Stomach smooth muscle (tissue), 2 donors: ENCODE data around the gene CYP24A1.

ENCODE experiments used
- H3K27ac ChIP-seq: one replicate; pipeline ENCODE4 v1.7.0; 2013; ENCODE audit warnings: mild to moderate bottlenecking, low read length, inconsistent platforms
- H3K27me3 ChIP-seq, 2 donors: one replicate each; pipeline ENCODE4 v1.7.0; 2013; ENCODE audit warnings: low read length in 2 of 2; ENCODE audit not compliant: insufficient read depth in 2 of 2, control insufficient read depth in 1 of 2
- H3K36me3 ChIP-seq, 2 donors: one replicate each; pipeline ENCODE4 v1.7.0; 2013; ENCODE audit warnings: low read length in 2 of 2; ENCODE audit not compliant: control insufficient read depth in 2 of 2, insufficient read depth in 2 of 2
- H3K4me1 ChIP-seq: one replicate; pipeline ENCODE4 v1.7.0; 2013; ENCODE audit warnings: low read length; ENCODE audit not compliant: control insufficient read depth, insufficient read depth
- H3K4me3 ChIP-seq, 2 donors: one replicate each; pipeline ENCODE4 v1.7.0; 2013; ENCODE audit warnings: low read length in 2 of 2
- H3K9ac ChIP-seq, 2 donors: one replicate each; pipeline ENCODE4 v1.7.0; 2013; ENCODE audit warnings: low read length in 2 of 2, mild to moderate bottlenecking in 1 of 2
- H3K9me3 ChIP-seq, 2 donors: one replicate each; pipeline ENCODE4 v1.7.0; 2013; ENCODE audit warnings: low read length in 2 of 2; ENCODE audit not compliant: control insufficient read depth in 2 of 2
- donor health status: healthy.
- donor health status: Pancreatic carcinoma.

Gene CYP24A1

DNA sequence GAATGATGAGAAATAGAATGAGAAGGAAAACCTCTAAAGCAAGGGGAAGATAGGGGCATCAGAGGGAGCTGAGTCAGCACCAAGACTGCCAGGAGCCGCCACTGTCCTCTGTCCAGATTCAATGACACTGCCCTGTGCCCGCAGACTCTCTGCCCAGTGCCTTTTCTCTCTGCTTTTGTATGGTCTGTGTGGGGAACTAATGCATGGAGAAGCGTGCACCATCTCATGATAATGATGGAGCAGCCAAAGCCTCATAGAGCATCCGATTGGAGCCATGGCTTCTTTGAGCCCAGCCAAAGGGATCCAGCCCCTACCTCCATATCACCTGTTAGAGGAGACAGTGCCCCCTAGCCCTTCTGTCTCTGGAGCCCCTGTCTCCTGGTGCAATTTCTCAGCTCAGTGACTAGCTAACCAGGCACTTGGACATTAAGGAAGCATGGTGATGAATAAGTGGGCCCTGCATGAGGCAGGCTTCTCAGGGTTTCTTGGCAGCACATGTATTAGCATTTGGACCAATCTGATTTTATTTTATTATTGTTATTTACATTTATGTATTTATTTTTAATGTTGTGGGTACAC lies 27.6 kb upstream of the CYP24A1 start:
- Histone ChIP-seq H3K4me3 (no peak overlapping the region), H3K36me3 (no peaks in the 10 kb centered on the region), H3K4me1 (no peaks in the 10 kb centered on the region)

DNA sequence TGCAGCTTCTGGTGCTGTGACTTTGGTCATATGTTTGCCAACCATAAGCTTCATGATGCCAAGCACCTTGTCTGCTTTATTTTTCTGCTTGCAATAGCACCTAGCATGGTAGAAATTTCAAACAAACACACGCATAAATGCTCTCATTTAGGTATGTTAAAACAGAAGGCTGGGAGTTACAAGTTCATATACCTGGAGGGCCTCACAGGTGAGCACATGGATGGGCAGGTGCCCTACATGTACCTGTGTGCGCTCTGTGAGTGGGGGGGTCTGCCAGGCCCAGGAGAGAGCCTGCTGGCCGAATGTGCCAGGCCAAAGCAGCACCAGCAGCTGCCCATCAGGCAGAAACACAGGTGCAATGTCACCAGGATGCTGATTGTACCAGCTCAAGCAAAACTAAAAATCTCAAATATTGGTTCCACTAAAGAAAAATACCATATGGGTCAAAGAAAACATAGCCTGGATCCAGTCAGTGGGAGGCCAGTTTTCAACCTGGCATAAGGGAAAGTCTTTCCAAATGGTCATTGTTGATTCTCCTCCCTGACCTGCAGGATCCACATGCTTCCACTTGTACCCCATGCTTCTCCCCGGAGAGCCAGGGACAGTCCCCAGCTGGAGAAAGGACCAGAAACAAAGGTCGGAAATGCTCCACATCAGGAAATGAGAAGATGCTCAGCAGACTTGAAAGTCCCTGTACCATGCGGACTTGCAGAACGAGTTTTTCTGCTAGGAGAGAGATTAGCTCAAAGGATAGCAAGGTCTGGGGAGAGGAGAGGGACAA lies 26.9 kb upstream of the CYP24A1 start:
- Histone ChIP-seq H3K27me3 (peaks cover 0 to under 1% of the 10 kb centered on the region in 2 donors), H3K9me3 (no peaks in the 10 kb centered on the region), H3K27ac (no peak overlapping the region), H3K9ac (no peak overlapping the region), H3K4me1 (no peaks in the 10 kb centered on the region), H3K4me3 (no peak overlapping the region), H3K36me3 (no peaks in the 10 kb centered on the region)

More for the DNA sequence above, 27.6 kb upstream of the CYP24A1 start:
- H3K9ac ChIP-seq, result no peak overlapping the region
- H3K9me3 ChIP-seq, result no peaks in the 10 kb centered on the region
- no peaks in the 10 kb centered on the region for H3K27me3 ChIP-seq
- H3K27ac ChIP-seq, result no peak overlapping the region

DNA sequence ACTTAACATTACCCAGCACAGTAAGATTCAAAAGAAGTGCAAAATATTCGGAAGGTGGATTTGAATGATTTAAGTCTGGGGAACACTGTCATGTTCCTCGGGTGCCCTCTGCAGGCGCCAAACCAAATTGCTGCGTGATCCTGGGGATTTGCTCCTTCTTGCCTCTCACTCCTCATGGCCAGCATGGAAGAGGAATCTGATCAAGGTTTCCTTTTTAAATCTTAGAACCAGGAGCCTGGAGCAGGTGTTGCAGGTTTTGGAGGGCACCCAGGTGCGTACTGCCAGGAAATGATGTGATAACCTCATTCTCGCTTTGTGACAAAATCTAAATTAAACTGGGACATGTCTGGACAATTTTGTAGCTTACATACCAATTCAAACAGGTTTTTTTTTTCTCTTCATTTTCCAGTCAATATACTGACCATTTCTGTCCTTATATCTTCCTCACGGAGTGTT lies 26.0 kb upstream of the CYP24A1 start:
- Histone ChIP-seq H3K9ac (no peak overlapping the region), H3K27me3 (peaks cover 0 to 3% of the 10 kb centered on the region in 2 donors), H3K4me3 (no peak overlapping the region), H3K36me3 (no peaks in the 10 kb centered on the region), H3K9me3 (no peaks in the 10 kb centered on the region), H3K27ac (no peak overlapping the region), H3K4me1 (no peaks in the 10 kb centered on the region)

DNA sequence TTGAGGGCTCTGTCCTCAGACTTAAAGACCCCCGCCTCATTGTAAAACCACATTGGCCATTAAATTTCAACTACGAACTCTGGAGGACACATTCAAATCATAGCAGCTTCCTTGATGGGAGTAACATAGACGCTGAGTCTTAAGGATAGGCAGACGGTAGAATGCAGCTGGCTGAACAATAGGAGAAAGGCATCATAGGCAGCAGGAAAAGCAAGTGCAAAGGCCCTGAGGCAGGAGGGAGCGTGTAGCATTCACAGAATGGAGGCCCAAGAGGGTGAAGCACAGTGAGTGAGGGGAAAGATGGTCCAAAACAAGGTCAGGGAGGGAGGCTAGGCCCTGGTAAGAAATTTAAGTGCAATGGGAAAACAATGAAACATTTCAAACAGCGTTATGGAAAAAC lies 25.5 kb upstream of the CYP24A1 start:
- H3K9me3 ChIP-seq, result no peaks in the 10 kb centered on the region

DNA sequence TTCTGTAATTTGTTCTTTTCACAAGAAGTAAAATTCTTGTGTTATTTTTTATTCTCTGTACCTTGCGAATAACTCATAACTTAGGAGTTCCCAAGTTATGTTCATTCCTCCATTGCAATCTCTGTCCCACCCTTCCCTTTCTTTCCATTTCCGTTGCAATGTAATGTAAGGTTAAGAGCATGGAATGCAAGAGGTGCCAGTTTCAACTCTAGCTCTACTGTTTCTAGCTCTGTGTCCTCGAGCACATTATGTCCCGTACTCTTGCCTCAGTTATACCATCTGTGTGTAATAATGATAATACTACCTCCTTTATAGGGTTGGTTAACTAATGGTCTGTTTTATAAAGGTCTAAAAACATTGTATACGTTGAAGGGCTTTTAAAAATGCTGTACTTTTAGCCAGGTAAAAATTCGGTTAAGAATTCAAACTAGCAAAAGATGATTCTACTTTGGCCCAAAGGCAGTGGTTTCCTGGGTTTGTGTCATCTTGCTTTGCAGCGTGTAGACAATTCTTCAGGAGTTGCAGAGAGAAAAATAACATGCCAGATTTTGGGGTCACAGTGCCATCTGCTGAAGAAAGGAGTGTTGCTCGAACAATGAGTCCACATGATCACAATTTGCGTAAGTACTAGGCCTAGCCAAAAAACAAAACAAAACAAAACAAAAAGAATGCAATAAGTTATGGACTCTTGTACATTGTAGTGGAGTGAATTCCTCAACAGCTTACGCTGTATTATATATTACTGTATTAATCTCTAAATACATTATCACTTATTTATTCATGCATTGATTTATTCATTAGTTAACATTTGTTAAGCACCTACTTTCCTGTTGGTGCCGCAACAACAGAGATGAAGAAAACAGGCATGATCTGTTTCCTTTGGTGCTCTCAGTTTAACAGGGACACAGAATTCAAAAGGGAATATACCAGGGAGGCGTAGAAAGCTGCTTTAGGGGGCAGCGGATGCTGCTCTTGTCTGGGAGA lies 24.1 kb upstream of the CYP24A1 start:
- Histone ChIP-seq H3K9me3 (no peaks in the 10 kb centered on the region), H3K4me3 (no peak overlapping the region), H3K9ac (no peak overlapping the region), H3K4me1 (no peaks in the 10 kb centered on the region), H3K36me3 (no peaks in the 10 kb centered on the region), H3K27me3 (peaks cover 0 to 3% of the 10 kb centered on the region in 2 donors), H3K27ac (no peak overlapping the region)

More for the DNA sequence above, 25.5 kb upstream of the CYP24A1 start:
- Histone ChIP-seq H3K9ac (no peak overlapping the region), H3K27ac (no peak overlapping the region), H3K27me3 (peaks cover 0 to 3% of the 10 kb centered on the region in 2 donors), H3K36me3 (no peaks in the 10 kb centered on the region), H3K4me1 (no peaks in the 10 kb centered on the region), H3K4me3 (no peak overlapping the region)

DNA sequence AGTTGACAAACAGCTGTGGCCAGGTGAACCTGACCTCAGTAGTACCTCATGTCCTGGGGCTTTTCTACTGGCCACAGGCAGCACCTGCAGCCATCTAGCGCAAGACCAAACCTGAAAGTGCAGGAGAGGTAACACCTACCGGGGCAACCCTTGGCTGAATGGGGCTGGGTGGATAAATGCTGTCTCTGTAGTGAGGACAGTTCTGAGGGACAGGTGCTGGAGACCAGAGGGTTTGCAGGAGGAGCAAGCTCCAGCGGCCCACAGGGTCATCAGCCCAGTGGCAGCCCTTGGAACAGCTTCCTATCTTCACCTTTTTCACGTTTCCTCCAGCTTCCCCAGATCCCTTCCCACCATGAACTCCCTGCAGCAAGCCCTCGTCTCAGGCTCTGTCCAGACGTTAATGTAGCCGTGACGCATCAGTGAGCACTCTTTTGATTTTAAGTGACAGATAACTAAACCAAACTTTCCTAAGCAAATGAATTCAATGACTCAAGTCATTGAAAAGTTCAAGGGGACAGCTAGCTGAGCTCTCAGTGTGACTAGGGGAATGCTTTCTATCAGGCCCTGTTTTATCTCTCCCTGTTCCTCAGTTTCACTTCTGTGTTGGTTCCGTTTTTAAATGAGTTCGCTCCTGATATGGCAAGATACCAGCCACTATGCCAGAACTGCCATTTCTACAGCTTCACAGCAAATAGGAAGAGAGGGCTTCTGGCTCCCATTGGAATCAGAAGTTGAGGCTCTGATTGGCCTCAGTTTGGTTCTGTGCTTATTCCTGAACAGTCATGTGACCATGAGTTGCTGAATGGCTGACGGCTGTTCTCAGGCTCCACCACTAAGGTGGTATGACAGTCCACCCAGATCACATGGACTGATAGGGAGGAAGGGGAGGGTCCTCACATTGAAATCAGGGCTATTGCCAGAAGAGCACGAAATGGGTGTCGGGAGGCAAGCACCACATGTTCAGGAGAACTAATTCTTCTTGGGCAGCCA lies 22.0 kb upstream of the CYP24A1 start:
- Histone ChIP-seq H3K9me3 (no peaks in the 10 kb centered on the region), H3K4me3 (no peak overlapping the region), H3K4me1 (no peaks in the 10 kb centered on the region), H3K36me3 (no peaks in the 10 kb centered on the region), H3K27me3 (peaks cover 0 to 3% of the 10 kb centered on the region in 2 donors), H3K27ac (no peak overlapping the region), H3K9ac (no peak overlapping the region)

DNA sequence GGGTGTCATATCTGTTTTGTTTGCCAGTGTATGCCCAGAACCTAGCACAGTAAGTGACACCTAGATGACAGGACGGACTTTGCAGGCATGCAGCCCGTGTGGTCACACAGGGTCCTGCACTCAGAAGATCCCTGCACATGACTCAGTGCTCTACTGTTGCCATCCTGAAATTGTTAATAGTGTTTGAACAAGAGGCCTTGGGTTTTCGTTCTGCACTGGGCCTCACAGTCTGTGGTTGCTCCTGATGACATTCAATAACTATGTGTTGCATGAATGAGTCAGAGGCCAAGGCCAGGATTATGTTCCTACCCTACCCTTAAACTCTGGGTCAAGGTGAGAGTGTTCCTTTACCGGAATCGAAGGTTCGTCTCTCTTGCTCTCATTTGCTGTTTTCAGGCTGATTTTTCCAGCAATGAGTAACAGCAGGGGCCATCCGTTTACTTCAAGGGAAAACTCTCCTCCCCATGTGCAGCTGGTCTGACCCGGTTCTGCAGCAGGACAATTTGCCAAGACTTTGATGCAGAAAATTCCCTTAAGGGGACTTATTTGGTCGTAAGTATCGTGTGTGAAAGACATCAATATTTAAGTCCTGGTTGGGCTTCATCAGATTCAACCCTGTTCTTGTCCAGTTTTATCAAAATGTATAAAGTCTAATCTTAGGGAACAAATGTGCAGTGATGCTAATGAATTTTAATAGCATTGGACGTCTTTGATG lies 21.1 kb upstream of the CYP24A1 start:
- Histone ChIP-seq H3K4me1 (no peaks in the 10 kb centered on the region), H3K27ac (no peak overlapping the region), H3K27me3 (peaks cover 0 to 3% of the 10 kb centered on the region in 2 donors), H3K9ac (no peak overlapping the region), H3K36me3 (no peaks in the 10 kb centered on the region), H3K4me3 (no peak overlapping the region), H3K9me3 (no peaks in the 10 kb centered on the region)

DNA sequence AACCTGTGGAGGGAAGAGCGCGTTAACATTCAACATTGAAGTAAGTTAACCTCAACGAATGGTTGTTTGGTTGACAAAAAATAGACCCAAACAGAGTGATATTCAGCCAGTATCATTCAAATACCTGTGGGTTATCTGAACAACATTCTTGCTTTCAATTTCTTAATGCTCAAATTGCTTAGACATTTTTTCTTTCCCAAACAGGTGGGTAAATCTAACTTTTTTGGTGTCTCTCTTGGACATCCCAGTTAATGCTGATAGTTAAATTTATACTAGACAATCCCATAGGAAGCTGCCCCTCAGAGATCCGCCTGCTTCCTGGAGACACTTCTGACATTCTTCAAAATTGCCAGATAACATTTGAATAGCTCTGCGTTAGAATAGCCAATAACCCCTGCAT lies 20.0 kb upstream of the CYP24A1 start:
- Histone ChIP-seq H3K27me3 (peaks cover 0 to 3% of the 10 kb centered on the region in 2 donors), H3K9ac (no peak overlapping the region), H3K27ac (no peak overlapping the region), H3K36me3 (no peaks in the 10 kb centered on the region), H3K4me3 (no peak overlapping the region), H3K9me3 (no peaks in the 10 kb centered on the region), H3K4me1 (no peaks in the 10 kb centered on the region)

DNA sequence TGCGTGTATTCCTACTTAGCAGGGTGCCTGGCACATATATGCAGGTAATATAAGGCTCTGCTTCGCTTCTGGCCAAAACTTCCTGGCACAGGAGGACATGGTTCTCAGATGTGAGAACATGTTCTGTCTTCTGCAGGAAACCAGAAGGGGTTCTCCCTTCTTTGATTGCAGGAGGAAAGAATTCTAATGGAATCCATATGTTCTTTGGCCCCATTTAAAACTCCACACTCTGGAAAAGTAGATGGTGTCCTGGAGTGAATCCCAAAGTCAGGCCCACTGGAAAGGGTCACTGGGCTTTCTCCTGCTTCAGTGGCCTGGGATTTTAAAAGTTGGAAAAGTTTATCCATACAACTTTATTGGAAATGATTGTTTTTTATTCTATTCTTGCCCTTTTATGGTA lies 16.4 kb upstream of the CYP24A1 start:
- no peak overlapping the region for H3K27ac ChIP-seq

More for the DNA sequence above, 16.4 kb upstream of the CYP24A1 start:
- Histone ChIP-seq H3K27me3 (peaks cover 0 to 4% of the 10 kb centered on the region in 2 donors), H3K36me3 (no peaks in the 10 kb centered on the region), H3K9ac (no peak overlapping the region), H3K4me1 (no peaks in the 10 kb centered on the region), H3K9me3 (no peaks in the 10 kb centered on the region), H3K4me3 (no peak overlapping the region)
